H9 (cell line): Measurements from ENCODE around the gene ZNF653. TPM values are rescaled to one million over a fixed set of nuclear protein-coding genes. Genes with fewer than 3 reads are reported as not detected.

Experiments used
- DNase-seq: peaks from one replicate; pipeline ENCODE4 v3.0.0-alpha.2; 2017
- H2AFZ ChIP-seq: one replicate; pipeline ENCODE4 v1.6.1; 2013; ENCODE audit warnings: mild to moderate bottlenecking, low read length, control low read depth, moderate library complexity
- H2AK5ac ChIP-seq: 2 replicates; pipeline ENCODE4 v1.6.1; 2013; ENCODE audit warnings: low read length, control low read depth, mixed read lengths; ENCODE audit not compliant: insufficient read length
- H2BK120ac ChIP-seq: one replicate; pipeline ENCODE4 v1.6.1; 2013; ENCODE audit warnings: low read depth, mild to moderate bottlenecking, low read length, control low read depth, inconsistent platforms; ENCODE audit not compliant: poor library complexity, severe bottlenecking
- H2BK12ac ChIP-seq: 2 replicates; pipeline ENCODE4 v1.6.1; 2013; ENCODE audit warnings: low read length, control low read depth, mixed read lengths, low read depth; ENCODE audit not compliant: insufficient read length
- H2BK15ac ChIP-seq: 2 replicates; pipeline ENCODE4 v1.6.1; 2013; ENCODE audit warnings: low read depth, low read length, control low read depth
- H2BK20ac ChIP-seq: one replicate; pipeline ENCODE4 v1.6.1; 2013; ENCODE audit warnings: low read depth, mild to moderate bottlenecking, low read length, control low read depth, inconsistent platforms; ENCODE audit not compliant: poor library complexity, severe bottlenecking
- H2BK5ac ChIP-seq: 2 replicates; pipeline ENCODE4 v1.6.1; 2013; ENCODE audit warnings: low read length, control low read depth, mixed read lengths; ENCODE audit not compliant: insufficient read length
- H3K14ac ChIP-seq: 2 replicates; pipeline ENCODE4 v1.6.1; 2013; ENCODE audit warnings: low read length, control low read depth; ENCODE audit not compliant: insufficient read depth
- H3K18ac ChIP-seq: 2 replicates; pipeline ENCODE4 v1.6.1; 2013; ENCODE audit warnings: low read depth, mild to moderate bottlenecking, mixed read lengths, low read length, control low read depth; ENCODE audit not compliant: insufficient read length
- H3K23ac ChIP-seq: 2 replicates; pipeline ENCODE4 v1.6.1; 2013; ENCODE audit warnings: low read length, control low read depth, mixed read lengths, low read depth; ENCODE audit not compliant: insufficient read length
- H3K23me2 ChIP-seq: 2 replicates; pipeline ENCODE4 v1.6.1; 2013; ENCODE audit warnings: low read depth, mild to moderate bottlenecking, mixed read lengths, low read length, control low read depth; ENCODE audit not compliant: insufficient read length, poor library complexity, severe bottlenecking
- H3K27ac ChIP-seq: 2 replicates; pipeline ENCODE4 v1.5.1; 2013; ENCODE audit warnings: low read length, control low read depth, mixed read lengths, low read depth; ENCODE audit not compliant: insufficient read length
- H3K27me3 ChIP-seq: 2 replicates; pipeline ENCODE4 v1.6.1; 2013; ENCODE audit warnings: low read length, control low read depth, inconsistent platforms; ENCODE audit not compliant: insufficient read depth
- H3K4ac ChIP-seq: 2 replicates; pipeline ENCODE4 v1.6.1; 2013; ENCODE audit warnings: low read depth, mild to moderate bottlenecking, control low read depth, inconsistent platforms, low read length, moderate library complexity
- H3K4me1 ChIP-seq: 2 replicates; pipeline ENCODE4 v1.6.1; 2013; ENCODE audit warnings: low read length, control low read depth, inconsistent platforms; ENCODE audit not compliant: insufficient read depth
- H3K4me2 ChIP-seq: 2 replicates; pipeline ENCODE4 v1.6.1; 2013; ENCODE audit warnings: low read length, control low read depth, mixed read lengths; ENCODE audit not compliant: insufficient read length, insufficient read depth
- H3K56ac ChIP-seq: 2 replicates; pipeline ENCODE4 v1.6.1; 2013; ENCODE audit warnings: low read depth, mild to moderate bottlenecking, mixed read lengths, low read length, control low read depth; ENCODE audit not compliant: insufficient read length
- H3K79me1 ChIP-seq: 2 replicates; pipeline ENCODE4 v1.6.1; 2013; ENCODE audit warnings: low read depth, mild to moderate bottlenecking, moderate library complexity, low read length, control low read depth, inconsistent platforms; ENCODE audit not compliant: insufficient read depth, poor library complexity, severe bottlenecking
- H3K79me2 ChIP-seq: 2 replicates; pipeline ENCODE4 v1.6.1; 2013; ENCODE audit warnings: low read length, control low read depth, inconsistent platforms; ENCODE audit not compliant: insufficient read depth
- H3K9ac ChIP-seq: 2 replicates; pipeline ENCODE4 v1.6.1; 2013; ENCODE audit warnings: low read length, control low read depth, mixed read lengths; ENCODE audit not compliant: insufficient read length; ENCODE audit errors: extremely low read depth
- H3K9me3 ChIP-seq: one replicate; pipeline ENCODE4 v1.6.1; 2013; ENCODE audit warnings: low read depth, low read length, inconsistent platforms; ENCODE audit not compliant: control insufficient read depth
- H3T11ph ChIP-seq: one replicate; pipeline ENCODE4 v1.6.1; 2013; ENCODE audit warnings: mild to moderate bottlenecking, low read length, control low read depth, inconsistent platforms
- H4K20me1 ChIP-seq: one replicate; pipeline ENCODE4 v1.6.1; 2013; ENCODE audit not compliant: control insufficient read depth, insufficient read length, insufficient read depth
- H4K5ac ChIP-seq: 2 replicates; pipeline ENCODE4 v1.6.1; 2013; ENCODE audit warnings: low read depth, mild to moderate bottlenecking, mixed read lengths, low read length, control low read depth; ENCODE audit not compliant: insufficient read length
- H4K8ac ChIP-seq: replicated peaks from 2 replicates; pipeline ENCODE4 v1.6.1; 2013; ENCODE audit warnings: low read length, control low read depth, mixed read lengths, low read depth; ENCODE audit not compliant: insufficient read length
- H4K91ac ChIP-seq: 2 replicates; pipeline ENCODE4 v1.6.1; 2013; ENCODE audit warnings: low read depth, mild to moderate bottlenecking, moderate library complexity, mixed read lengths, low read length, control low read depth; ENCODE audit not compliant: insufficient read length
- H3K27ac Mint-ChIP-seq, 3 experiments: 2 replicates in 2 of 3; 3 replicates in 1 of 3; pipeline ENCODE4 v1.8.0; 2020 to 2021; ENCODE audit warnings: mixed read lengths in 3 of 3, mild to moderate bottlenecking in 1 of 3, moderate library complexity in 1 of 3
- H3K27me3 Mint-ChIP-seq: 2 replicates; pipeline ENCODE4 v1.8.0; 2021; ENCODE audit warnings: low read depth, mild to moderate bottlenecking, moderate library complexity, mixed read lengths
- H3K36me3 Mint-ChIP-seq, 3 experiments: 2 replicates in 2 of 3; 3 replicates in 1 of 3; pipeline ENCODE4 v1.8.0; 2020 to 2021; ENCODE audit warnings: low read depth in 3 of 3, mixed read lengths in 3 of 3; ENCODE audit not compliant: insufficient read depth in 1 of 3
- H3K4me1 Mint-ChIP-seq, 2 experiments: 2 replicates each; pipeline ENCODE4 v1.8.0; 2020; ENCODE audit warnings: mixed read lengths in 2 of 2
- H3K4me3 Mint-ChIP-seq, 2 experiments: 2 replicates in 1 of 2; 3 replicates in 1 of 2; pipeline ENCODE4 v1.8.0; 2020 to 2021; ENCODE audit warnings: mild to moderate bottlenecking in 2 of 2, mixed read lengths in 2 of 2, moderate library complexity in 1 of 2
- H3K9me3 Mint-ChIP-seq, 2 experiments: 2 replicates in 1 of 2; 3 replicates in 1 of 2; pipeline ENCODE4 v1.8.0; 2020; ENCODE audit warnings: mild to moderate bottlenecking in 2 of 2, mixed read lengths in 2 of 2, moderate library complexity in 1 of 2
- WGBS: extraction: QIAGEN DNeasy Blood & Tissue Kit; methylation state at CpG from one replicate; pipeline ENCODE4 v1.1.7; 2013; ENCODE audit warnings: missing lambda C conversion rate, low lambda C conversion rate, mixed read lengths; ENCODE audit not compliant: insufficient read length; ENCODE audit errors: extremely low coverage; 5-methylcytosine and 5-hydroxymethylcytosine counted together
- total RNA-seq: library from RNA; stranded (reverse); gene quantifications from 2 replicates; pipeline ENCODE4 v1.2.1, GENCODE V29; 2021
- TF ChIP-seq, protein P1 (sequence below): fragments of 200-600 bp; sonication (generic); conservative IDR thresholded peaks from 3 replicates; pipeline ENCODE4 v1.8.0; 2021; ENCODE audit warnings: antibody characterized with exemption, mild to moderate bottlenecking

The ZNF653 gene
- total RNA-seq, 1 experiment from 2014 or later = 11.6 TPM

GRCh38 chr19:11457115-11457514, 48.5 kb downstream of the ZNF653 start:
- Histone ChIP-seq H3K18ac (no peak overlapping the region), H2BK5ac (no peak overlapping the region), H3K79me2 (no peaks in the 10 kb centered on the region), H2BK15ac (no peak overlapping the region), H3K4me2 (no peak overlapping the region), H3T11ph (no peak overlapping the region), H2AFZ (no peak overlapping the region), H4K20me1 (no peaks in the 10 kb centered on the region), H3K27me3 (no peaks in the 10 kb centered on the region), H3K4me1 (no peaks in the 10 kb centered on the region), H4K8ac (no peak overlapping the region), H3K56ac (no peak overlapping the region), H4K5ac (no peak overlapping the region), H2BK120ac (no peak overlapping the region), H3K9me3 (no peaks in the 10 kb centered on the region), H3K23ac (no peak overlapping the region), H3K27ac (no peak overlapping the region), H3K4ac (no peak overlapping the region), H3K23me2 (no peaks in the 10 kb centered on the region), H3K79me1 (no peaks in the 10 kb centered on the region), H2AK5ac (no peak overlapping the region), H2BK12ac (no peak overlapping the region), H3K14ac (no peak overlapping the region), H3K9ac (no peak overlapping the region), H4K91ac (no peak overlapping the region), H2BK20ac (no peak overlapping the region)
- peaks cover 4% of the 10 kb centered on the region; the same call in 1 of the 2 replicates for H3K27me3 Mint-ChIP-seq
- no peak overlapping the region for H3K4me3 Mint-ChIP-seq
- peaks cover 16 to 34% of the 10 kb centered on the region in 2 experiments for H3K4me1 Mint-ChIP-seq
- no peak for DNase-seq
- no peak overlapping the region for H3K27ac Mint-ChIP-seq
- no peaks in the 10 kb centered on the region; a peak in 2 of 5 replicates for H3K9me3 Mint-ChIP-seq
- H3K36me3 Mint-ChIP-seq = no peaks in the 10 kb centered on the region
- WGBS = no CpG with 5 or more reads among the region's 18 CpGs
- TF ChIP-seq, protein P1, sequence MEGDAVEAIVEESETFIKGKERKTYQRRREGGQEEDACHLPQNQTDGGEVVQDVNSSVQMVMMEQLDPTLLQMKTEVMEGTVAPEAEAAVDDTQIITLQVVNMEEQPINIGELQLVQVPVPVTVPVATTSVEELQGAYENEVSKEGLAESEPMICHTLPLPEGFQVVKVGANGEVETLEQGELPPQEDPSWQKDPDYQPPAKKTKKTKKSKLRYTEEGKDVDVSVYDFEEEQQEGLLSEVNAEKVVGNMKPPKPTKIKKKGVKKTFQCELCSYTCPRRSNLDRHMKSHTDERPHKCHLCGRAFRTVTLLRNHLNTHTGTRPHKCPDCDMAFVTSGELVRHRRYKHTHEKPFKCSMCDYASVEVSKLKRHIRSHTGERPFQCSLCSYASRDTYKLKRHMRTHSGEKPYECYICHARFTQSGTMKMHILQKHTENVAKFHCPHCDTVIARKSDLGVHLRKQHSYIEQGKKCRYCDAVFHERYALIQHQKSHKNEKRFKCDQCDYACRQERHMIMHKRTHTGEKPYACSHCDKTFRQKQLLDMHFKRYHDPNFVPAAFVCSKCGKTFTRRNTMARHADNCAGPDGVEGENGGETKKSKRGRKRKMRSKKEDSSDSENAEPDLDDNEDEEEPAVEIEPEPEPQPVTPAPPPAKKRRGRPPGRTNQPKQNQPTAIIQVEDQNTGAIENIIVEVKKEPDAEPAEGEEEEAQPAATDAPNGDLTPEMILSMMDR = no peak
